Nephron (organoid): ENCODE data around the gene IL1RAP.

Experiments used
- H3K27ac Mint-ChIP-seq, 3 experiments: 2 replicates each; pipeline ENCODE4 v1.8.0; 2020; ENCODE audit warnings: mixed read lengths in 3 of 3, mild to moderate bottlenecking in 2 of 3, moderate library complexity in 1 of 3
- H3K27me3 Mint-ChIP-seq: 2 replicates; pipeline ENCODE4 v1.8.0; 2021; ENCODE audit warnings: low read depth, mild to moderate bottlenecking, moderate library complexity, mixed read lengths
- H3K36me3 Mint-ChIP-seq: 2 replicates; pipeline ENCODE4 v1.8.0; 2020; ENCODE audit warnings: low read depth, mixed read lengths
- H3K4me1 Mint-ChIP-seq: 2 replicates; pipeline ENCODE4 v1.8.0; 2020; ENCODE audit warnings: mixed read lengths
- H3K4me3 Mint-ChIP-seq, 3 experiments: 2 replicates each; pipeline ENCODE4 v1.8.0; 2020; ENCODE audit warnings: mild to moderate bottlenecking in 3 of 3, mixed read lengths in 3 of 3, moderate library complexity in 2 of 3
- H3K9me3 Mint-ChIP-seq: 2 replicates; pipeline ENCODE4 v1.8.0; 2020; ENCODE audit warnings: mixed read lengths
- CTCF ChIP-seq, 3 experiments: fragments of 200-600 bp; sonication (generic); IDR thresholded peaks; one replicate each; pipeline ENCODE4 v1.5.0; 2021; ENCODE audit warnings: antibody characterized with exemption in 3 of 3; ENCODE audit not compliant: unreplicated experiment in 3 of 3

The IL1RAP gene

GRCh38 chr3:190556351-190556750 is 42.5 kb downstream of the IL1RAP start:
- Mint-ChIP-seq H3K9me3 (peaks cover 9% of the 10 kb centered on the region), H3K4me3 (no peak overlapping the region), H3K27me3 (peaks cover 3% of the 10 kb centered on the region), H3K27ac (no peak overlapping the region), H3K36me3 (no peaks in the 10 kb centered on the region), H3K4me1 (peaks cover 4% of the 10 kb centered on the region)
- TF ChIP-seq CTCF (IDR thresholded peaks at IDR 0.05; ENCODE audit: unreplicated experiment in 3 of 3) = no peak

- TF ChIP-seq CTCF (IDR thresholded peaks at IDR 0.05; ENCODE audit: unreplicated experiment in 3 of 3) = no peak
- peaks cover 3% of the 10 kb centered on the region for H3K27me3 Mint-ChIP-seq
- peaks cover 7% of the 10 kb centered on the region for H3K9me3 Mint-ChIP-seq
- peaks cover 4% of the 10 kb centered on the region for H3K4me1 Mint-ChIP-seq
- no peaks in the 10 kb centered on the region for H3K36me3 Mint-ChIP-seq
- no peak overlapping the region for H3K27ac Mint-ChIP-seq
- H3K4me3 Mint-ChIP-seq = no peak overlapping the region
Measured at GRCh38 chr3:190557296-190557695, 43.4 kb downstream of the IL1RAP start.

- H3K4me1 Mint-ChIP-seq = peaks cover 8% of the 10 kb centered on the region
- H3K36me3 Mint-ChIP-seq = no peaks in the 10 kb centered on the region
- no peak overlapping the region for H3K4me3 Mint-ChIP-seq
- H3K9me3 Mint-ChIP-seq = no peaks in the 10 kb centered on the region
- peaks cover 2% of the 10 kb centered on the region for H3K27me3 Mint-ChIP-seq
- no peak for TF ChIP-seq CTCF (IDR thresholded peaks at IDR 0.05; ENCODE audit: unreplicated experiment in 3 of 3)
- H3K27ac Mint-ChIP-seq = no peak overlapping the region
Measured at GRCh38 chr3:190558316-190558715, 44.4 kb downstream of the IL1RAP start.

- Mint-ChIP-seq H3K4me1 (peaks cover 11% of the 10 kb centered on the region), H3K9me3 (no peaks in the 10 kb centered on the region), H3K27me3 (no peaks in the 10 kb centered on the region), H3K36me3 (no peaks in the 10 kb centered on the region), H3K27ac (no peak overlapping the region), H3K4me3 (no peak overlapping the region)
- TF ChIP-seq CTCF (IDR thresholded peaks at IDR 0.05; ENCODE audit: unreplicated experiment in 3 of 3) = no peak
Measured at GRCh38 chr3:190558796-190559195, 44.9 kb downstream of the IL1RAP start.

- H3K4me3 Mint-ChIP-seq = no peak overlapping the region
- no peaks in the 10 kb centered on the region for H3K36me3 Mint-ChIP-seq
- H3K4me1 Mint-ChIP-seq = peaks cover 7% of the 10 kb centered on the region
- H3K27ac Mint-ChIP-seq = no peak overlapping the region
- TF ChIP-seq CTCF (IDR thresholded peaks at IDR 0.05; ENCODE audit: unreplicated experiment in 3 of 3) = no peak
- H3K9me3 Mint-ChIP-seq = no peaks in the 10 kb centered on the region
- no peaks in the 10 kb centered on the region for H3K27me3 Mint-ChIP-seq
Measured at GRCh38 chr3:190560013-190560895, 46.4 kb downstream of the IL1RAP start.
